ENCODE data around the gene ZCWPW1.
A peak's percentile ranks its signal among the peaks of the same experiment; 100 is the strongest.

The ZCWPW1 gene

GRCh38 chr7:100428199-100428966, at the start of gene ZCWPW1:
Gene ZCWPW1 (minus strand): TSS chr7:100428703. CDS start chr7:100420649, 8,054 bp downstream.
- TF ChIP-seq CTCF (IDR thresholded peaks at IDR 0.05; ENCODE audit: insufficient read depth, low read depth, low read length, missing control alignments), result no peak
- H3K4me3 ChIP-seq (ENCODE audit: low read depth, low read length), result peak within 1 kb of the TSS; percentile 64
- peak; percentile 99 for DNase-seq (ENCODE audit: low read depth)

GRCh38 chr7:100477871-100478267, 49.4 kb upstream of the ZCWPW1 start:
- peak overlapping the region; percentile 64 for H3K4me3 ChIP-seq (ENCODE audit: low read depth, low read length)
- no peak for DNase-seq (ENCODE audit: low read depth)
- no peak for TF ChIP-seq CTCF (IDR thresholded peaks at IDR 0.05; ENCODE audit: insufficient read depth, low read depth, low read length, missing control alignments)

GRCh38 chr7:100476903-100477870, 48.7 kb upstream of the ZCWPW1 start:
- H3K4me3 ChIP-seq (ENCODE audit: low read depth, low read length), result peak overlapping the region; percentile 64
- TF ChIP-seq CTCF (IDR thresholded peaks at IDR 0.05; ENCODE audit: insufficient read depth, low read depth, low read length, missing control alignments), result peak; percentile 54
- DNase-seq (ENCODE audit: low read depth), result peak; percentile 35

GRCh38 chr7:100476101-100476780, 47.7 kb upstream of the ZCWPW1 start:
- TF ChIP-seq CTCF (IDR thresholded peaks at IDR 0.05; ENCODE audit: insufficient read depth, low read depth, low read length, missing control alignments), result no peak
- DNase-seq (ENCODE audit: low read depth), result no peak
- peak overlapping the region; percentile 64 for H3K4me3 ChIP-seq (ENCODE audit: low read depth, low read length)

DNA sequence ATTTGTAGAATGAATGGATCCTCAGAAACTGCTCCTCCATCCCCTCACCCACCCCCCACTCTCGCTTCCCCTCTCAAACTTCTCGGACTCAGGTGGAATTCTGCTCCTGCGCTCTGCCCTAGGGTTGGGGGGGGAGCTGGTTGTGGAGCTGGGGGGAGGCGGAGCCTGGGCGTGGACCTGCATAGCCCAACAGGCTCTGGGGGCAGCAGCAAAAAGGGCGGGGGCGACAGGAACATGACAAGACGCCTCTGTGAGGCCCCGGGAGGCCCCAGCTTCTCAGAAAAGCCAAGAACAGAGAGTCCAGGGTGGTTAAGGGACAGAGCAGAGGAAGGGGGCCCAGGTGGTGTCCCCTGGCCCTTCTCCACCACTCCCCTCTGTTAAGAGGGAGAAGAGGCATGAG, 47.0 kb upstream of the ZCWPW1 start:
- H3K4me3 ChIP-seq (ENCODE audit: low read depth, low read length), result peak overlapping the region; percentile 64
- TF ChIP-seq CTCF (IDR thresholded peaks at IDR 0.05; ENCODE audit: insufficient read depth, low read depth, low read length, missing control alignments), result no peak
- DNase-seq (ENCODE audit: low read depth), result peak; percentile 39

DNA sequence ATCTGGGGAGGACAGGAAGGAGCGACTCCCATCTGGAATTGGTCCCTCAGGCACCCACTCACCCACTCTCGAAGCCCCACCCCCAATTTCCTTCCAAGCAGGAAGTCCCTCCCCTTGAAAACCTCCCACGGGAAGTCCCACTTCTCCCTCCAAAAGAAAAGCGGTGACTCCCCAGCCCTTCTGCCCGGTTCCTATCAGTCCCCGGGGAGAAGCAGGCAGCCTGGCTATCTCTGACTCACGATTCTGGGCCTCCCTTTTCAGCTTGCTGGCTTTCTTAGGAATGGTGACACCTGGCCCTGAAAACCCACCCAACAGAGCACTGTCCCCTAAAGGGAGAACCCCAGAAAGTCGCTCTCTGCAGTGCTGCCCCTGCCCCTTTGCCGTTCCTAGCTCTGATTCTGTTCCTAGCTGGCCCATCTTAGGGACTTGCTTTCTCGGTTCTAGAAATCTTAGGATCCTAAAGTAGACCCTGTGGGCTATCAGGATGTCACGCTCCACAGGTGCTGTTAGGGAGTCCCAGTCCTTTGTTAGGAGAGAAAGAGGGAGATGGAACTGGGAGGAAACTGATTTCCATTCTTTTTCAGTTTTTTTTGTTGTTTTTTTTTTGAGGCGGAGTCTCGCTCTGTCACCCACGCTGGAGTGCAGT, 44.5 kb upstream of the ZCWPW1 start:
- no peak for TF ChIP-seq CTCF (IDR thresholded peaks at IDR 0.05; ENCODE audit: insufficient read depth, low read depth, low read length, missing control alignments)
- H3K4me3 ChIP-seq (ENCODE audit: low read depth, low read length), result peak overlapping the region; percentile 30; the same call in 1 of the 2 replicates
- DNase-seq (ENCODE audit: low read depth), result peak; percentile 67
